Measurements from ENCODE around the gene SLC9A5. TPM values are rescaled to one million over a fixed set of nuclear protein-coding genes. Genes with fewer than 3 reads are reported as not detected.

Gene SLC9A5
- total RNA-seq, 2 experiments from 2014 or later: 2.7 to 4.2 TPM

DNA sequence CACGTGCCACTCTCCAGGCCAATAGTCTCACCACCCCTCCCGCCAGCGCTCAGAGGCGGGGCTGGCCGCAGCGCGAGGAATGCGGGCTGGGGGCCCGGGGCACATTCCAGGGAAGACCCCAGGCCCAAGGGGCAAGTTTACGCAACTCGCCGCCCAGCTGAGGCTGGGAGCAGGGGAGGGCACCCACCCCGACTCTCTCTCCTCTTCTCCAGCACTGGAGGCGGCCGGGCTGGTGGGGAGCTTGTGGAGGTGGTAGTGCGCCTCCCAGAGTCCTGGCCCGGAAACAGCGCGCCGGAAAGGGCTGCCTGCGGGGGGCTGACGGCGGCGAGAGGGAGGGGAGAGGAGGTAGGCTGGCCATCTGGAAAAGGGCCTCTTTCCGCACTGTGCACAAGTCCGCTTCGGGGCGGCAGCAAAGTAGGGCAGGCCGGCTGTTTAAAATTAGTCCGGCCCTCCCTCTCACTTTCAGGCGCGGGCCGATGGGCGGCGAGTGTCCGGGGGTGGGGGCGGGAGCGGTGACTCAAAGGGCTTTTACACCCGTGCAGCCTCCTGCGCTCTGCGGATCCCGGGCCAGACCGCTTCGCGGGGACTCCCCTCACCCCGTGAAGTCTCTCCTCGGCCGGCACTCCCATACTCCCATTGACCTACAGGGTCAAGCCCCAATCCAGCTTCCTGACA lies 2.6 kb upstream of the SLC9A5 start:
- ChIA-PET CTCF (ENCODE audit: unreplicated experiment) (interaction anchor here (0.6 to 0.7 kb wide), 2 partner anchors 20 to 53 kb away, joined by 4 to 5 read pairs; no protein-coding TSS in a partner anchor), POLR2A (interaction anchor here (0.7 to 1.5 kb wide), 3 partner anchors 19 to 233 kb away, joined by 3 to 4 read pairs (median 3); partner anchors contain the start of gene TMEM208)
- DNase-seq (ENCODE audit: low spot score): peak; percentile 62
- peak overlapping the region; percentile 94 for H3K4me2 ChIP-seq (ENCODE audit: low read length)
- TF ChIP-seq, protein P1, sequence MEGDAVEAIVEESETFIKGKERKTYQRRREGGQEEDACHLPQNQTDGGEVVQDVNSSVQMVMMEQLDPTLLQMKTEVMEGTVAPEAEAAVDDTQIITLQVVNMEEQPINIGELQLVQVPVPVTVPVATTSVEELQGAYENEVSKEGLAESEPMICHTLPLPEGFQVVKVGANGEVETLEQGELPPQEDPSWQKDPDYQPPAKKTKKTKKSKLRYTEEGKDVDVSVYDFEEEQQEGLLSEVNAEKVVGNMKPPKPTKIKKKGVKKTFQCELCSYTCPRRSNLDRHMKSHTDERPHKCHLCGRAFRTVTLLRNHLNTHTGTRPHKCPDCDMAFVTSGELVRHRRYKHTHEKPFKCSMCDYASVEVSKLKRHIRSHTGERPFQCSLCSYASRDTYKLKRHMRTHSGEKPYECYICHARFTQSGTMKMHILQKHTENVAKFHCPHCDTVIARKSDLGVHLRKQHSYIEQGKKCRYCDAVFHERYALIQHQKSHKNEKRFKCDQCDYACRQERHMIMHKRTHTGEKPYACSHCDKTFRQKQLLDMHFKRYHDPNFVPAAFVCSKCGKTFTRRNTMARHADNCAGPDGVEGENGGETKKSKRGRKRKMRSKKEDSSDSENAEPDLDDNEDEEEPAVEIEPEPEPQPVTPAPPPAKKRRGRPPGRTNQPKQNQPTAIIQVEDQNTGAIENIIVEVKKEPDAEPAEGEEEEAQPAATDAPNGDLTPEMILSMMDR (conservative IDR thresholded peaks at IDR 0.05; ENCODE audit: low read length): peak; percentile 72
- TF ChIP-seq EZH2phosphoT487 (IDR thresholded peaks at IDR 0.05; ENCODE audit: borderline replicate concordance, low read depth, low read length): no peak
- peak overlapping the region; percentile 73 for H2AFZ ChIP-seq (ENCODE audit: low read length)
- no peaks in the 10 kb centered on the region; the same call in 1 of the 2 replicates for H3K79me2 ChIP-seq (ENCODE audit: insufficient read depth, low read depth, low read length)
- intact Hi-C loops (cut with micrococcal nuclease; ENCODE audit: unreplicated experiment): loop anchor here (1.0 to 2.0 kb wide), 2 partner anchors 53 to 87 kb away; partner anchors contain the start of genes E2F4, FBXL8 and TRADD
- H3K9me2 ChIP-seq (ENCODE audit: insufficient read depth, low read length): no peaks in the 10 kb centered on the region
- H3K4me3 ChIP-seq (ENCODE audit: low read depth, low read length, poor library complexity, severe bottlenecking): peak overlapping the region; percentile 86
- H3K9me3 ChIP-seq (ENCODE audit: low read length): no peaks in the 10 kb centered on the region
- H4K20me1 ChIP-seq (ENCODE audit: insufficient read depth, low read length): no peaks in the 10 kb centered on the region
- no TSS peak for BruUV-seq (replicated peaks)
- no peaks in the 10 kb centered on the region for H3K36me3 ChIP-seq (ENCODE audit: insufficient read depth, low read length)
- peak overlapping the region; percentile 70 for H3K27ac ChIP-seq (ENCODE audit: low read depth, low read length, poor library complexity, severe bottlenecking)
- peaks cover 59% of the 10 kb centered on the region for H3K4me1 ChIP-seq (ENCODE audit: insufficient read depth, low read length, poor library complexity, severe bottlenecking)

DNA sequence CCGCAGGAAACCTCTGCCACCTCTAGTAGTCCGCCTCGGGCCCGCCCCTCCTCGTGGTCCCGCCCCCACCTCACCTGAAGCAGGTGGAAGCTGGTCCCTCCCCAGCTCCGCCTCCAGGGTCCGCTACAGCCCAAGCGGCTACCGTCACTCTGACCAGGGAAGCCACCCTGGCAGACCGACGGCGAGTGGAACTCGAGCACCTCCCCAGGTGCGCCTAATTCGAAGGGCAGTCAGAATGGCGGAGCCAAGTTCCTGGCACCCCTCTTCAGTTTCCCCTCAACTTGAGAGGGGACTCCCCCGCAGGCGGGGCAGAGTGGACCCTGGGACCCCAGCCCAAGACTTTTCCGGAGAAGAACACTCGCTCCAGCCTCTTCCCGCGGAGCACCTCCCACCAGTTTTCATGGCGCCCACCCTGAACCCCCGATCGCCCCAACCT lies 2.0 kb upstream of the SLC9A5 start:
- H2AFZ ChIP-seq (ENCODE audit: low read length): peak overlapping the region; percentile 73; the same call in 1 of the 2 replicates
- TF ChIP-seq, protein P1 (conservative IDR thresholded peaks at IDR 0.05; ENCODE audit: low read length): no peak
- TF ChIP-seq EZH2phosphoT487 (IDR thresholded peaks at IDR 0.05; ENCODE audit: borderline replicate concordance, low read depth, low read length): no peak
- intact Hi-C loops (cut with micrococcal nuclease; ENCODE audit: unreplicated experiment): loop anchor here (1.0 to 2.0 kb wide), 3 partner anchors 19 to 87 kb away; partner anchors contain the start of genes E2F4, FBXL8, TMEM208 and TRADD

More for the DNA sequence above, 2.0 kb upstream of the SLC9A5 start:
- H3K27ac ChIP-seq (ENCODE audit: low read depth, low read length, poor library complexity, severe bottlenecking): peak overlapping the region; percentile 70
- H3K9me2 ChIP-seq (ENCODE audit: insufficient read depth, low read length): no peaks in the 10 kb centered on the region
- H3K4me3 ChIP-seq (ENCODE audit: low read depth, low read length, poor library complexity, severe bottlenecking): peak overlapping the region; percentile 86
- DNase-seq (ENCODE audit: low spot score): peak; percentile 45
- H3K9me3 ChIP-seq (ENCODE audit: low read length): no peaks in the 10 kb centered on the region
- peak overlapping the region; percentile 94 for H3K4me2 ChIP-seq (ENCODE audit: low read length)
- H4K20me1 ChIP-seq (ENCODE audit: insufficient read depth, low read length): no peaks in the 10 kb centered on the region
- POLR2A ChIA-PET: interaction anchor here (0.5 to 1.5 kb wide), 4 partner anchors 13 to 233 kb away, joined by 3 to 4 read pairs (median 4); partner anchors contain the start of gene TMEM208
- CTCF ChIA-PET (ENCODE audit: unreplicated experiment): interaction anchor here (0.6 kb wide), 1 partner anchor 20 kb away, joined by 5 read pairs; no protein-coding TSS in a partner anchor
- H3K36me3 ChIP-seq (ENCODE audit: insufficient read depth, low read length): no peaks in the 10 kb centered on the region
- H3K79me2 ChIP-seq (ENCODE audit: insufficient read depth, low read depth, low read length): no peaks in the 10 kb centered on the region; the same call in 1 of the 2 replicates
- H3K4me1 ChIP-seq (ENCODE audit: insufficient read depth, low read length, poor library complexity, severe bottlenecking): peaks cover 54% of the 10 kb centered on the region
- no TSS peak for BruUV-seq (replicated peaks)

Measured in OCI-LY7 (cell line).